HG02571 (cell line): ENCODE results near the gene ALB.

Source experiments
- ATAC-seq: cut with Tn5 transposase; IDR thresholded peaks from one replicate; pipeline ENCODE4 v1.9.1; 2021; ENCODE audit warnings: mild to moderate bottlenecking, moderate library complexity; ENCODE audit not compliant: unreplicated experiment

Gene ALB

DNA sequence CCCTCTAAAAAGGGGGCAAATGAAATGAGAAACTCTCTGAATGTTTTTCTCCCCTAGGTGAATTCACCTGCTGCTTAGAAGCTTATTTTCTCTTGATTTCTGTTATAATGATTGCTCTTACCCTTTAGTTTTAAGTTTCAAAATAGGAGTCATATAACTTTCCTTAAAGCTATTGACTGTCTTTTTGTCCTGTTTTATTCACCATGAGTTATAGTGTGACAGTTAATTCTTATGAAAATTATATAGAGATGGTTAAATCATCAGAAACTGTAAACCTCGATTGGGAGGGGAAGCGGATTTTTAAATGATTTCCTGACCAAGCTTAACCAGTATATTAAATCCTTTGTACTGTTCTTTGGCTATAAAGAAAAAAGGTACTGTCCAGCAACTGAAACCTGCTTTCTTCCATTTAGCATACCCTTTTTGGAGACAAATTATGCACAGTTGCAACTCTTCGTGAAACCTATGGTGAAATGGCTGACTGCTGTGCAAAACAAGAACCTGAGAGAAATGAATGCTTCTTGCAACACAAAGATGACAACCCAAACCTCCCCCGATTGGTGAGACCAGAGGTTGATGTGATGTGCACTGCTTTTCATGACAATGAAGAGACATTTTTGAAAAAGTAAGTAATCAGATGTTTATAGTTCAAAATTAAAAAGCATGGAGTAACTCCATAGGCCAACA is 4.2 kb downstream of the ALB start:
- ATAC-seq = no peak

DNA sequence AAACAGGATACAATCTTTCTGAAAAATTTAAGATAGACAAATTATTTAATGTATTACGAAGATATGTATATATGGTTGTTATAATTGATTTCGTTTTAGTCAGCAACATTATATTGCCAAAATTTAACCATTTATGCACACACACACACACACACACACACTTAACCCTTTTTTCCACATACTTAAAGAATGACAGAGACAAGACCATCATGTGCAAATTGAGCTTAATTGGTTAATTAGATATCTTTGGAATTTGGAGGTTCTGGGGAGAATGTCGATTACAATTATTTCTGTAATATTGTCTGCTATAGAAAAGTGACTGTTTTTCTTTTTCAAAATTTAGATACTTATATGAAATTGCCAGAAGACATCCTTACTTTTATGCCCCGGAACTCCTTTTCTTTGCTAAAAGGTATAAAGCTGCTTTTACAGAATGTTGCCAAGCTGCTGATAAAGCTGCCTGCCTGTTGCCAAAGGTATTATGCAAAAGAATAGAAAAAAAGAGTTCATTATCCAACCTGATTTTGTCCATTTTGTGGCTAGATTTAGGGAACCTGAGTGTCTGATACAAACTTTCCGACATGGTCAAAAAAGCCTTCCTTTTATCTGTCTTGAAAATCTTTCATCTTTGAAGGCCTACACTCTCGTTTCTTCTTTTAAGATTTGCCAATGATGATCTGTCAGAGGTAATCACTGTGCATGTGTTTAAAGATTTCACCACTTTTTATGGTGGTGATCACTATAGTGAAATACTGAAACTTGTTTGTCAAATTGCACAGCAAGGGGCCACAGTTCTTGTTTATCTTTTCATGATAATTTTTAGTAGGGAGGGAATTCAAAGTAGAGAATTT is 5.2 kb downstream of the ALB start:
- ATAC-seq = no peak

DNA sequence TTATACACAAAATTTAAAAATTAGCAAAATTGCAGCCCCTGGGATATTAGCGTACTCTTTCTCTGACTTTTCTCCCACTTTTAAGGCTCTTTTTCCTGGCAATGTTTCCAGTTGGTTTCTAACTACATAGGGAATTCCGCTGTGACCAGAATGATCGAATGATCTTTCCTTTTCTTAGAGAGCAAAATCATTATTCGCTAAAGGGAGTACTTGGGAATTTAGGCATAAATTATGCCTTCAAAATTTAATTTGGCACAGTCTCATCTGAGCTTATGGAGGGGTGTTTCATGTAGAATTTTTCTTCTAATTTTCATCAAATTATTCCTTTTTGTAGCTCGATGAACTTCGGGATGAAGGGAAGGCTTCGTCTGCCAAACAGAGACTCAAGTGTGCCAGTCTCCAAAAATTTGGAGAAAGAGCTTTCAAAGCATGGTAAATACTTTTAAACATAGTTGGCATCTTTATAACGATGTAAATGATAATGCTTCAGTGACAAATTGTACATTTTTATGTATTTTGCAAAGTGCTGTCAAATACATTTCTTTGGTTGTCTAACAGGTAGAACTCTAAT is 6.0 kb downstream of the ALB start:
- ATAC-seq = no peak

DNA sequence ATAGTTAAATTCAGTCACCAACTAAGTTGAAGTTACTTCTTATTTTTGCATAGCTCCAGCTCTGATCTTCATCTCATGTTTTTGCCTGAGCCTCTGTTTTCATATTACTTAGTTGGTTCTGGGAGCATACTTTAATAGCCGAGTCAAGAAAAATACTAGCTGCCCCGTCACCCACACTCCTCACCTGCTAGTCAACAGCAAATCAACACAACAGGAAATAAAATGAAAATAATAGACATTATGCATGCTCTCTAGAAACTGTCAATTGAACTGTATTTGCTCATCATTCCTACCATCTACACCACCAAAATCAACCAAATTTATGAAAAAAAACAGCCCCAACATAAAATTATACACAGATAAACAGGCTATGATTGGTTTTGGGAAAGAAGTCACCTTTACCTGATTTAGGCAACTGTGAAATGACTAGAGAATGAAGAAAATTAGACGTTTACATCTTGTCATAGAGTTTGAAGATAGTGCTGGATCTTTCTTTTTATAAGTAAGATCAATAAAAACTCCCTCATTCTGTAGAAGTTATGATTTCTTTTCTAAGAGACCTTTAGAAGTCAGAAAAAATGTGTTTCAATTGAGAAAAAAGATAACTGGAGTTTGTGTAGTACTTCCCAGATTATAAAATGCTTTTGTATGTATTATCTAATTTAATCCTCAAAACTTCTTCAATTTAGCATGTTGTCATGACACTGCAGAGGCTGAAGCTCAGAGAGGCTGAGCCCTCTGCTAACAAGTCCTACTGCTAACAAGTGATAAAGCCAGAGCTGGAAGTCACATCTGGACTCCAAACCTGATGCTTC is 7.0 kb downstream of the ALB start:
- ATAC-seq = no peak

DNA sequence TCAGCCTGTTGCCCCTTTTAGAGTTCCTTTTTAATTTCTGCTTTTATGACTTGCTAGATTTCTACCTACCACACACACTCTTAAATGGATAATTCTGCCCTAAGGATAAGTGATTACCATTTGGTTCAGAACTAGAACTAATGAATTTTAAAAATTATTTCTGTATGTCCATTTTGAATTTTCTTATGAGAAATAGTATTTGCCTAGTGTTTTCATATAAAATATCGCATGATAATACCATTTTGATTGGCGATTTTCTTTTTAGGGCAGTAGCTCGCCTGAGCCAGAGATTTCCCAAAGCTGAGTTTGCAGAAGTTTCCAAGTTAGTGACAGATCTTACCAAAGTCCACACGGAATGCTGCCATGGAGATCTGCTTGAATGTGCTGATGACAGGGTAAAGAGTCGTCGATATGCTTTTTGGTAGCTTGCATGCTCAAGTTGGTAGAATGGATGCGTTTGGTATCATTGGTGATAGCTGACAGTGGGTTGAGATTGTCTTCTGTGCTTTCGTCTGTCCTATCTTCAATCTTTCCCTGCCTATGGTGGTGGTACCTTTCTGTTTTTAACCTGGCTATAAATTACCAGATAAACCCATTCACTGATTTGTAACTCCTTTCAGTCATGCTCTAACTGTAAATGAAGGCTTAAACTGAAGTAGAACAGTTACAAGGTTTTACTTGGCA is 7.8 kb downstream of the ALB start:
- ATAC-seq = no peak

DNA sequence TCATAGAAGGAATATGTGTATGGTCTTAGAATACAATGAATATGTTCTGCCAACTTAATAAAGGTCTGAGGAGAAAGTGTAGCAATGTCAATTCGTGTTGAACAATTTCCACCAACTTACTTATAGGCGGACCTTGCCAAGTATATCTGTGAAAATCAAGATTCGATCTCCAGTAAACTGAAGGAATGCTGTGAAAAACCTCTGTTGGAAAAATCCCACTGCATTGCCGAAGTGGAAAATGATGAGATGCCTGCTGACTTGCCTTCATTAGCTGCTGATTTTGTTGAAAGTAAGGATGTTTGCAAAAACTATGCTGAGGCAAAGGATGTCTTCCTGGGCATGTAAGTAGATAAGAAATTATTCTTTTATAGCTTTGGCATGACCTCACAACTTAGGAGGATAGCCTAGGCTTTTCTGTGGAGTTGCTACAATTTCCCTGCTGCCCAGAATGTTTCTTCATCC is 9.2 kb downstream of the ALB start:
- no peak for ATAC-seq

DNA sequence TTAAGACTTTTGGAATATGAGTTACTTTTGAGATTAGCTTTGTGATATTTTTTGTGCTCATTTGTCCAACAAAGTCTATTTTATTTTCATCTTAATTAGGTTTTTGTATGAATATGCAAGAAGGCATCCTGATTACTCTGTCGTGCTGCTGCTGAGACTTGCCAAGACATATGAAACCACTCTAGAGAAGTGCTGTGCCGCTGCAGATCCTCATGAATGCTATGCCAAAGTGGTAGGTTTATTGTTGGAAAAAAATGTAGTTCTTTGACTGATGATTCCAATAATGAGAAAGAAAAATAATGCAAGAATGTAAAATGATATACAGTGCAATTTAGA is 10.8 kb downstream of the ALB start:
- ATAC-seq = no peak

DNA sequence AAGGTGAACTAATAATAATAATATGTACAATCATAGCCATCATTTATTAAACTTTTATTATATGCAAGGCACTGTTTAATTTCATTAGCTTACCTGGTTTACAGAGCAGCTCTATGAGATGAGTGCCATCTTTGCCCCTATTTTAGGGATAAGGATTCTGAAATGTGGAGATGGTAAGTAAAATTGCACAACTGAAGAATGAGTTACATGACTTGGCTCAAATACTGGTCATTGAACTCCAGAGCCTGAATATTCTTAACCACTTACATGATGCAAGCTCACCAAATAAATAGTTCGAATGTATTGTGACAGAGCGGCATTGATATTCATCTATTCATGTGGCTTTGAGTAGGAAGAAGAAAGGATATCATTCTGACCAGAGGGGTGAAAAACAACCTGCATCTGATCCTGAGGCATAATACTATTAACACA is 11.7 kb downstream of the ALB start:
- no peak for ATAC-seq

DNA sequence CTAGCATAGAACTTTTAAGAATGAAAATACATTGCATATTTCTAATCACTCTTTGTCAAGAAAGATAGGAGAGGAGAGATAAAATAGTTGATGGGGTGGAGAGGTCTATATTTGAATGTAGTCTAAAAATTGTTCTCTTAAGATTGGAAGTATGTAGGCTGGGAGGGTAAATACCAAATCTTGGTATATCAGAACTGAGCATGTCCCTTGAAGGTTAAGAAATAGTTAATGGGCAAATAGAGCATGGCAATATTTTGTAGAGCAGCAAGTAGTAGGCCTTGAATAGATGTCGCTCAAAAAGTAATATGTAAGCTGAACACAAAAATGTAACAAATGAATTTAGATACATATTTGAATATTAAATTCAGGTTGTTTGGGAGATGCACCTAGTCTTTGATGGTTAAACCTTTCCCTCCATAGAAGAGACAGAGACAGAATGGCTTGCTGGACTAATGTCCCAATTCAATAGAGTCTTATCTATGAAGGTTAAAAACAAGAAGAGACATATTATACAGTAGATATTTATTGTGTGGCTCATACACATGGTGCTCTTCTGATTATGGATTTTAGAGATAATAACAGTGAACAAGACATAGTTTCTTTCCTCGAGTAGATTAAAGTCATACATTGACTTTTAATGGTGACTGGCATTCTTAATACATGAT is 12.5 kb downstream of the ALB start:
- no peak for ATAC-seq

DNA sequence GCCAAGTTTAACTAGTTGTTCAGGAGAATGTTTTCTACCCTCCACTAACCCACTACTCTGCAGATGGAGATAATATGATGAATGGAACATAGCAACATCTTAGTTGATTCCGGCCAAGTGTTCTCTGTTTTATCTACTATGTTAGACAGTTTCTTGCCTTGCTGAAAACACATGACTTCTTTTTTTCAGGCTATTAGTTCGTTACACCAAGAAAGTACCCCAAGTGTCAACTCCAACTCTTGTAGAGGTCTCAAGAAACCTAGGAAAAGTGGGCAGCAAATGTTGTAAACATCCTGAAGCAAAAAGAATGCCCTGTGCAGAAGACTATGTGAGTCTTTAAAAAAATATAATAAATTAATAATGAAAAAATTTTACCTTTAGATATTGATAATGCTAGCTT is 13.3 kb downstream of the ALB start:
- ATAC-seq = no peak

DNA sequence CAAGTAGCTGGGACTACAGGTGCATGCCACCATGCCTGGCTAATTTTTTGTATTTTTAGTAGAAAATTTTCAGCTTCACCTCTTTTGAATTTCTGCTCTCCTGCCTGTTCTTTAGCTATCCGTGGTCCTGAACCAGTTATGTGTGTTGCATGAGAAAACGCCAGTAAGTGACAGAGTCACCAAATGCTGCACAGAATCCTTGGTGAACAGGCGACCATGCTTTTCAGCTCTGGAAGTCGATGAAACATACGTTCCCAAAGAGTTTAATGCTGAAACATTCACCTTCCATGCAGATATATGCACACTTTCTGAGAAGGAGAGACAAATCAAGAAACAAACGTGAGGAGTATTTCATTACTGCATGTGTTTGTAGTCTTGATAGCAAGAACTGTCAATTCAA is 13.9 kb downstream of the ALB start:
- no peak for ATAC-seq

DNA sequence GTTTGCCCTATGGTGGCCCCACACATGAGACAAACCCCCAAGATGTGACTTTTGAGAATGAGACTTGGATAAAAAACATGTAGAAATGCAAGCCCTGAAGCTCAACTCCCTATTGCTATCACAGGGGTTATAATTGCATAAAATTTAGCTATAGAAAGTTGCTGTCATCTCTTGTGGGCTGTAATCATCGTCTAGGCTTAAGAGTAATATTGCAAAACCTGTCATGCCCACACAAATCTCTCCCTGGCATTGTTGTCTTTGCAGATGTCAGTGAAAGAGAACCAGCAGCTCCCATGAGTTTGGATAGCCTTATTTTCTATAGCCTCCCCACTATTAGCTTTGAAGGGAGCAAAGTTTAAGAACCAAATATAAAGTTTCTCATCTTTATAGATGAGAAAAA is 14.6 kb downstream of the ALB start:
- no peak for ATAC-seq

DNA sequence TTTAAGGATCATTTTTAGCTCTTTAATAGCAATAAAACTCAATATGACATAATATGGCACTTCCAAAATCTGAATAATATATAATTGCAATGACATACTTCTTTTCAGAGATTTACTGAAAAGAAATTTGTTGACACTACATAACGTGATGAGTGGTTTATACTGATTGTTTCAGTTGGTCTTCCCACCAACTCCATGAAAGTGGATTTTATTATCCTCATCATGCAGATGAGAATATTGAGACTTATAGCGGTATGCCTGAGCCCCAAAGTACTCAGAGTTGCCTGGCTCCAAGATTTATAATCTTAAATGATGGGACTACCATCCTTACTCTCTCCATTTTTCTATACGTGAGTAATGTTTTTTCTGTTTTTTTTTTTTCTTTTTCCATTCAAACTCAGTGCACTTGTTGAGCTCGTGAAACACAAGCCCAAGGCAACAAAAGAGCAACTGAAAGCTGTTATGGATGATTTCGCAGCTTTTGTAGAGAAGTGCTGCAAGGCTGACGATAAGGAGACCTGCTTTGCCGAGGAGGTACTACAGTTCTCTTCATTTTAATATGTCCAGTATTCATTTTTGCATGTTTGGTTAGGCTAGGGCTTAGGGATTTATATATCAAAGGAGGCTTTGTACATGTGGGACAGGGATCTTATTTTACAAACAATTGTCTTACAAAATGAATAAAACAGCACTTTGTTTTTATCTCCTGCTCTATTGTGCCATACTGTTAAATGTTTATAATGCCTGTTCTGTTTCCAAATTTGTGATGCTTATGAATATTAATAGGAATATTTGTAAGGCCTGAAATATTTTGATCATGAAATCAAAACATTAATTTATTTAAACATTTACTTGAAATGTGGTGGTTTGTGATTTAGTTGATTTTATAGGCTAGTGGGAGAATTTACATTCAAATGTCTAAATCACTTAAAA is 15.3 kb downstream of the ALB start:
- no peak for ATAC-seq

DNA sequence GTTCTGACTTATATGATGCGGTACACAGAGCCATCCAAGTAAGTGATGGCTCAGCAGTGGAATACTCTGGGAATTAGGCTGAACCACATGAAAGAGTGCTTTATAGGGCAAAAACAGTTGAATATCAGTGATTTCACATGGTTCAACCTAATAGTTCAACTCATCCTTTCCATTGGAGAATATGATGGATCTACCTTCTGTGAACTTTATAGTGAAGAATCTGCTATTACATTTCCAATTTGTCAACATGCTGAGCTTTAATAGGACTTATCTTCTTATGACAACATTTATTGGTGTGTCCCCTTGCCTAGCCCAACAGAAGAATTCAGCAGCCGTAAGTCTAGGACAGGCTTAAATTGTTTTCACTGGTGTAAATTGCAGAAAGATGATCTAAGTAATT is 16.5 kb downstream of the ALB start:
- no peak for ATAC-seq

DNA sequence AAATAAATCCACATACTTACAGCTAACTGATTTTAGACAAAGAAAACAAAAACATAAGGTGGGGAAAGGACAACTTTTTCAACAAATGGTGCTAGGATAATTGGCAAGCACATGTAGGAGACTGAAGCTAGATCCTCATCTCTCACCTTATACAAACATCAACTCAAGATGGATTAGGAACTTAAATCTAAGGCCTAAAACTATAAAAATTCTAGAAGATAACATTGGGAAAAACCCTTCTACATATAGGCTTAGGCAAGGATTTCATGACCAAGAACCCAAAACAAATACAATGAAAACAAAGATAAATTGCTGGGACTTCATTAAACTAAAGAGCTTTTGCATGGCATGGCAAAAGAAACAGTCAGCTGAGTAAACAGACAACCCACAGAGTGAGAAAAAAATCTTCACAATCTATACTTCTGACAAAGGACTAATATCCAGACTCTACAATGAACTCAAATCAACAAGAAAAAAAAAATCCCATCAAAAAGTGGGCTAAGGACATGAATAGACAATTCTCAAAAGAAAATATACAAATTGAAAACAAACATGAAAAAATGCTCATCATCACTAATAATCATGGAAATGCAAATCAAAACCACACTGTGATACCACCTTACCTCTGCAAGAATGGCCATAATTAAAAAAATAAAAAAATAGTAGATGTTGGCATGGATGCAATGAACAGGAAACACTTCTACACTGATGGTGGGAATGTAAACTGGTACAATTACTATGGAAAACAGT is 17.8 kb downstream of the ALB start:
- ATAC-seq = no peak

DNA sequence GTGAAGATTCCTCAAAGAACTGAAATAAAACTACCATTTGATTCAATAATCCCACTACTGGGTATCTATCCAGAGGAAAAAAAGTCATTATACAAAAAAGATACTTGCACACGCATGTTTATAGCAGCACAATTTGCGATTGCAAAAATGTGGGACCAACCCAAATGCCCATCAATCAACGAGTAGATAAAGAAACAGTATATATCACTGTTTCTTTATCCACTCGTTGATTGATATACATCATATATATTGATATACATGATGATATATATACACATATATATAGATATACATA is 18.3 kb downstream of the ALB start:
- ATAC-seq = no peak

DNA sequence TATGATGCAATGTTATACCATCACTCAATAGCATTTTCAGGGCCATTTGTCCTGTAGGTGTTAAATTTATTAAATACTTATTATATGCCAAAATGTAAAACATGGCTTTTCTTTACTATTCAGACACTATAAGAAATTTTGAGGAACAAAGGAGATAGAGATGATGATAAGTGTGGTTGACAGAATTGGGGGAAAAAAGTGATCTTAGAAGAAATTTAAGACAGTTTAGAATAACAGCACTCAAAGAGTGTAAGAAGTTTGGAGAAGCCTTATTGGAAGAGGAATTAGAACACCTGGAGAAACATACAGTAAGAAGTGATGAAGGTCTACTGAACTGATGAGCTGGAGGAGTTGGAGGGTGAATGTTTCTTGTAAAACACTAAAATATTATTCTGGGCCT is 19.1 kb downstream of the ALB start:
- ATAC-seq = no peak

DNA sequence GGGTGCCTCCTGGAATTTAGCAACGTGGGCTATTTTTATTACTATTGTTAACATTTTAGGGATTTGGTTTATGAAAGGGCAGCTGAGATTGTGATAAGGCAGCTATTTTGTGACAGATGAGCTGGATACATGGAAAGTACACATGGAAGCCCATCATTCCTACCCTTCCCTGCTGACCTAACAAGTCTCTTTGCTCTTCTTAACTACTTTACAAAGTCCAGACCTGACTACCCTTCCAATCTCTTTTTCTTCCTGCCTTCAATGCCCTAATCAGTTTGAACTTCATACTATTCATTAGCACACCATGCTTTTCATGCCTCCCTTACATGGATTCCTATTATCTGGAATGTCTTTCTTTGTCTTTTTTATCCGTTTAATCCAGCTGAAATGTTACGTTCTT is 22.6 kb downstream of the ALB start:
- ATAC-seq = no peak

DNA sequence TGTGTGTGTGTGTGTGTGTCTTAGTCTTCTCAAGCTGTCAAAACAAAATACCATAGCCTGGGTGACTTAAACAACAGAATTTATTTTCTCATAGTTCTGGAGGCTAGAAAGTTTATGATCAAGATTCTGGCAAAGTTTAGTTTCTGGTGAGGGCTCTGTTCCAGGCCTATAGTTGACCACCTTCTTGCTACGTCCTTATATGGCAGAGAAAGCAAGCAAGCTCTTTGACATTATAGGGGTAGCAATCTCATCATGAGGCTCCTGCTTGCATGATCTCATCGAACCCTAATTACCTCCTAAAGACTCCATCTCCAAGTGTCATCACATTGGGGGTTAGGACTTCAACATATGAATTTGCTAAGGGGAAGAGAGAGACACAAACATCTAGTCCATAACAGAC is 25.0 kb downstream of the ALB start:
- no peak for ATAC-seq
